ENCODE data around the gene SLC16A1.

SLC16A1 gene, protein sequence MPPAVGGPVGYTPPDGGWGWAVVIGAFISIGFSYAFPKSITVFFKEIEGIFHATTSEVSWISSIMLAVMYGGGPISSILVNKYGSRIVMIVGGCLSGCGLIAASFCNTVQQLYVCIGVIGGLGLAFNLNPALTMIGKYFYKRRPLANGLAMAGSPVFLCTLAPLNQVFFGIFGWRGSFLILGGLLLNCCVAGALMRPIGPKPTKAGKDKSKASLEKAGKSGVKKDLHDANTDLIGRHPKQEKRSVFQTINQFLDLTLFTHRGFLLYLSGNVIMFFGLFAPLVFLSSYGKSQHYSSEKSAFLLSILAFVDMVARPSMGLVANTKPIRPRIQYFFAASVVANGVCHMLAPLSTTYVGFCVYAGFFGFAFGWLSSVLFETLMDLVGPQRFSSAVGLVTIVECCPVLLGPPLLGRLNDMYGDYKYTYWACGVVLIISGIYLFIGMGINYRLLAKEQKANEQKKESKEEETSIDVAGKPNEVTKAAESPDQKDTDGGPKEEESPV

DNA sequence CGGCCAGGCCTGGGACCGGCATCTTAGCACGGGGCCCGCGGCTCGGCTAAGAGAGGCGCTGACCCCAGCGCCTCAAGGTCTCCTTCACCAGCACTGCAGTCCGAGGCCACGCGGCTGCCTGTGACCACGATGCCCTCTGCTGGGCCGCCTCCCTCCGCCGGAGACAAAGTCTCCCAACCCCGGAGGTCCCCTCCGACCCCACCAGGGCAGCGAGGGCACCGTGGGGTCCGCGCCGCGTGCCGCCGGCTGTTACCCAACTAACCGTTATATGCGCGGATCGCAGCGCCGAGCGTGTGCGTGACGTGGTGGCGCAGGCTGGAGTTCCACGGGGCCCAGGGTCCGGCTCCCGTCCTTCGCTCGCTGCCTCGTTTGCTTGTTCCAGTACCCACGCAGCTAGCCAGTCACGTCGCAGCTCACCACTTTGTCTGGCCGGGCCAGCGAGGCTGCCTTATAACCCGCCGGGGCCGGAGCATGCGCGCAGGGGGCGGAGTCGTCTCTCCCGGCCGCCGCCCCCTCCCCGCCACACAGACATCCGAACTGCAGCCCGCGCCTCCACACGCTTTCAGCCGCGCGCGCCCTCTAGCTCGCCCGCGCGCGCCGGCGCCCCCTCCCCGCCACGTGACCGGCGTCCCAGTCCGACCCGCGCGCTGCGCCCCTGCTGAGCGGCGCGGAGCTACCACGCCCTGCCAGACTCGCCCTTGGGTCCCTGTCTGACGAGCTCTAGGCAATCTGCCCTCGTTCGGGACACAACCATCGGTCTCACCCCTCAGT is at the start of gene SLC16A1:
SLC16A1 (minus strand) TSS at position 424 of the 771 bp plus-strand sequence. CDS start 26,888 bp downstream, outside the sequence.
- peak; percentile 73 for DNase-seq (ENCODE audit: low read depth)
- in situ Hi-C loops (cut with HindIII; ENCODE audit: low sequenced_read_pairs) = no loop called here
- TF ChIP-seq, protein P1, sequence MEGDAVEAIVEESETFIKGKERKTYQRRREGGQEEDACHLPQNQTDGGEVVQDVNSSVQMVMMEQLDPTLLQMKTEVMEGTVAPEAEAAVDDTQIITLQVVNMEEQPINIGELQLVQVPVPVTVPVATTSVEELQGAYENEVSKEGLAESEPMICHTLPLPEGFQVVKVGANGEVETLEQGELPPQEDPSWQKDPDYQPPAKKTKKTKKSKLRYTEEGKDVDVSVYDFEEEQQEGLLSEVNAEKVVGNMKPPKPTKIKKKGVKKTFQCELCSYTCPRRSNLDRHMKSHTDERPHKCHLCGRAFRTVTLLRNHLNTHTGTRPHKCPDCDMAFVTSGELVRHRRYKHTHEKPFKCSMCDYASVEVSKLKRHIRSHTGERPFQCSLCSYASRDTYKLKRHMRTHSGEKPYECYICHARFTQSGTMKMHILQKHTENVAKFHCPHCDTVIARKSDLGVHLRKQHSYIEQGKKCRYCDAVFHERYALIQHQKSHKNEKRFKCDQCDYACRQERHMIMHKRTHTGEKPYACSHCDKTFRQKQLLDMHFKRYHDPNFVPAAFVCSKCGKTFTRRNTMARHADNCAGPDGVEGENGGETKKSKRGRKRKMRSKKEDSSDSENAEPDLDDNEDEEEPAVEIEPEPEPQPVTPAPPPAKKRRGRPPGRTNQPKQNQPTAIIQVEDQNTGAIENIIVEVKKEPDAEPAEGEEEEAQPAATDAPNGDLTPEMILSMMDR (IDR thresholded peaks at IDR 0.05; ENCODE audit: low read depth, low read length, missing control alignments) = no peak
- peak within 1 kb of the TSS; percentile 64 for H3K4me3 ChIP-seq (ENCODE audit: low read depth, low read length)

DNA sequence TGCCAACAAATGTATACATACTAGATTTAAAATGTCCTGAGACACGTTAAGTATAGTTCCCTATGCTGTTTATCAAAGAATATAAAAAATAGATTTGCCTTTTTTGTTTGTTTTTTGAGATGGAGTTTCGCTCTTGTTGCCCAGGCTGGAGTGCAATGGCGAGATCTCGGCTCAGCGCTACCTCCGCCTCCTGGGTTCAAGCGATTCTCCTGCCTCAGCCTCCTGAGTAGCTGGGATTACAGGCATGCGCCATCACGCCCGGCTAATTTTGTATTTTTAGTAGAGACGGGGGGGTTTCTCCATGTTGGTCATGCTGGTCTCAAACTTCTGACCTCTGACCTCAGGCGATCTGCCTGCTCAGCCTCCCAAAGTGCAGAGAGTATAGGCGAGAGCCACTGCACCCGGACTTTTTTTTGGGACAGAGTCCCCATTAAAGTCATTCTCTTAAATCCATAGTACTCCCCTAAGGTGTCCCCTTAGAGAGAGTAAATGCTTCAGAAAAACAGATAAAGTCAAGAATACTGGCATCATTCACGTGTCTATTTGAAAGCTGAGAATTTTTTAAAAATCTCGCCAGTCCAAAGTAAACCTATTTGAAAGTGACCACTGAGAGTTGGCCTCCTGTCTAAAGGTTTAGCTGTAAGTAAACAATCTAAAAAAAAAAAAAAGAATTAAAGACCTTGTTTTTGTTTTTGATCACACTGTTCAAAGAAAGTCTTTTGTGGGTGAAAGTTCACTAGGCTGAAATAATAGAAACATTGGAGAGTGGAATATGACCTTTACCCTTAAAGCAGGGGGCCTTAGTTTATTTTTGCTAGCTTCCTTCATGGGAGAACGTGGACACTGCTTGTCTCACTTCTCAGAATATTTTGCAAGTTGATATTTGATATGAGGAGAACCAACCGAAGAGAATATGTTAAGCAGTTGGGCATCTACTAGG is 48.0 kb upstream of the SLC16A1 start:
- no peak overlapping the region for H3K4me3 ChIP-seq (ENCODE audit: low read depth, low read length)
- DNase-seq (ENCODE audit: low read depth) = no peak
- in situ Hi-C loops (cut with HindIII; ENCODE audit: low sequenced_read_pairs) = no loop called here
- TF ChIP-seq, protein P1 (IDR thresholded peaks at IDR 0.05; ENCODE audit: low read depth, low read length, missing control alignments) = no peak

DNA sequence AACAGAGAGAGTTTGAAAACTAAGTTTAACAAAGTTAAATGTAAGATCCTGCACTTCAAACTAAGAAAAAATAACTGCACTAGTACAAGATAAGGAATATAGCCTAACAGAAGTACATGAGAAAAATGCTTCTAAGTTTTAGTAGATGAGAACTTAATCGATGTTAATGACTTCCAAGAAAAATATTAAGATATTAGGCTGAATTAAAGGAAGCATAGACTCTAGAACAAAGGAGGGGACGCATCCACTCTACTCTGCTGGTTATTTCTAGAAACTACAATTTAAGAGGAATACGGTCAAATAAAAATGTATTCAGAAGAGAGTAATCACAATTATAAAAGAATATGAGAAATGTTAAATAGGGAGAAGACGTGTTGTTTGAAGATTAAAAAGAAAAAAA is 46.3 kb upstream of the SLC16A1 start:
- DNase-seq (ENCODE audit: low read depth) = no peak
- H3K4me3 ChIP-seq (ENCODE audit: low read depth, low read length) = no peak overlapping the region
- in situ Hi-C loops (cut with HindIII; ENCODE audit: low sequenced_read_pairs) = no loop called here
- TF ChIP-seq, protein P1 (IDR thresholded peaks at IDR 0.05; ENCODE audit: low read depth, low read length, missing control alignments) = no peak

DNA sequence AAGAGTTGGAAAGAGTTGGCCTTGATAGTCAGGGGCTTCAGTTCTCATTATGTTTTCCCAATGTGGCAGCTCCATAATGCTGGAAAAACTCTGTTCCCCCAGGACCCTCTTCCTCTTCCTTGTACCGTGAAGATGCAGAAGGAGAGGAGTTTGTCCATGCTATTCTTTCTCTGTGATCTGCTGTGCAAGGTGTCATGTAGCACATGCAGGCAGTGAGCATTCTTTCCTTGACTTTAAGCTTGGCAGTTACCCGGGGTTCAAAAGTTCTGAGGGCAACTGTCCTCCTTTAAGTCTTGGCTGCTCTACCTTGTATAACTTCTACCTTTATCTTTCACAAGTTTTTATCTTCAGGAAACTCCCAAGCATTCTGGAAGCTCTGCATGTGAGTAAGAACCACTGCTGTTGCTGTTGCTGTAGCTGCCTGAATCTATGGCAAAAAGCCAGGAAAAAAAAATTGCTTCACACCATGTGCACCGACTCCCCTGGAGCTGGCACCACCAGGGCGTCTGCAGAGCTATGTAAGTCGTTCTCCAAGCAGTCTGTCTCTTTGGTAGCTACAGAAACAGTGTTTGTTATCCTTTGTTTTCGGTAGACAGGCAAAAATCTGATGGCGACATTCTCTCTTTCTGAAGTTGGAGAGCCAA is 42.7 kb upstream of the SLC16A1 start:
- H3K4me3 ChIP-seq (ENCODE audit: low read depth, low read length) = no peak overlapping the region
- DNase-seq (ENCODE audit: low read depth) = peak; percentile 22
- TF ChIP-seq, protein P1 (IDR thresholded peaks at IDR 0.05; ENCODE audit: low read depth, low read length, missing control alignments) = no peak
- in situ Hi-C loops (cut with HindIII; ENCODE audit: low sequenced_read_pairs) = no loop called here

DNA sequence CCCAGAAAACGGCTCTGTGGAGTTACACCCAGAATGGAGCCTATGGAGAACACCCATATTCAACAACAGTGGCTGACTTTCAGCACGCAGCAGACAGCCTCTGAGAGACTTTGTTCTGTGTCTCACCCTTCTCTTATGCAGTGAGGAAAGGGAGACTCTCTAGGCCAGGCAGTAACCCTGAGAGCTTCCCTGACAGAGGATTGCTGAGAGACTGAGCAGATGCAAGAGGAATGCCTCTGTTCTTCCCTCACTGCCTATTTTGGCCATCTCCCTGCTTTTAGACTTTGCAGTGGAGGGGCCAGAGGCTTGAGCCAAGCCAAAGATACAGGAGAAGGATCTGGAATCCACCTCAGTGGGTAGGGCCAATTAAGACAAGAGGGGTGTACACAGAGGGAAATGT is 41.8 kb upstream of the SLC16A1 start:
- in situ Hi-C loops (cut with HindIII; ENCODE audit: low sequenced_read_pairs) = no loop called here
- no peak overlapping the region for H3K4me3 ChIP-seq (ENCODE audit: low read depth, low read length)
- TF ChIP-seq, protein P1 (IDR thresholded peaks at IDR 0.05; ENCODE audit: low read depth, low read length, missing control alignments) = no peak
- no peak for DNase-seq (ENCODE audit: low read depth)

Data from astrocyte of the cerebellum (primary cell).